Measurements from ENCODE around the gene SELENON.
A peak's percentile ranks its signal among the peaks of the same experiment; 100 is the strongest.

SELENON gene

DNA sequence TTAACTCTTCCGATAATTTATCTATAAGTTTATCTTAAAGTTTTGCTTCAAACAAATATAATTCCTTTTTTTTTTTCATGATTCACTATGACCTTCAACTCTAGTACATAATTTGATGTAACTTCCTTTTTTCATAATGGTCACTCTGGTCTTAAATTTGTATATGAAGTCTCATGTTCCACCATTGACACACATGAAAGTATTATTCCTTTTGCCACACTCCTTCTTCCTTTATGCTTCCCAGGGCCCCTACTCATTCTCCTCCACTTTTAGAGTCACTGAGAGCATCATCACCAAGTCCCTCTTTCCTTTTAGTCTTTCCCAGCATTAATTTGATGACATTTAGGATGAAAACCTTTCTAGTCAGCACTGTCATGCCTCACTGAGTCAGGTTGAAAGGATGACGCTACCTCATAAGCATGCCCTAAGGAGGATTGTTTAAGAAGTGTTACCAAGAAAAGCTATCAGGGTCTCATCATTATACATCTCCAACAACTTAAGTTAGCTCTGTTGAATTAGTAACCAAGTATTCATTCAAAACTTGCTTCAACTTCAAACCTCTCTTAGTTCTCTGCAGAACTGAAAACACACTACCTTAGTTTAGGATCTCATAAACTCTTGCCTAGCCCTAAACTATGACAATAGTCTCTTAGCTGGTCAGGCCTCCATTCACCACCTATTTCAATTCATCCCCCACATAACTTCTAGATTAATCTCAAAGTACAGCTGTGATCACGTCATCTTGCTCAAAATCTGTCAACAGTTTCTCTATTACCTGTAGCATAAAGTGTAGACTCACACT, 44.7 kb downstream of the SELENON start:
- no peak for DNase-seq
- in situ Hi-C loops (cut with MboI; ENCODE audit: low pct_unique_long_range_greater_than_20kb, low sequenced_read_pairs), result no loop called here

DNA sequence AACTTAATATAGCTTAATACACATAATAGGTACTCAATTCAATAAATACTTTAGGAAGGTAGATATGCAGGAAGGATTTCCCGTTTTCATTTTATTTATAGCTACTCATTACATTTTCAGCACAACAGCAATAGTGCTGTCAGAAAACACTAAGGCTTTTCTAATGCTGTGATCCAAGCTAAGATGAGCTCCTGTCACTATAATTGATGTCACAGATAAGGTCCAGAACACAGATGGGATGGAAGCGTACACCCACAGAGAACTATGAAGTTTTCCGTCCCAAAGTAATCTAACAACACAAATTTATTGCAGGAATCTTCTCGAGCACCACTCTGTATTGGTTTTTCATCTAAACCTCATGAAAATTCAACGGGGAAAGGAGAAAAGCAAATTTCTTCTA, 45.7 kb downstream of the SELENON start:
- DNase-seq, result no peak
- in situ Hi-C loops (cut with MboI; ENCODE audit: low pct_unique_long_range_greater_than_20kb, low sequenced_read_pairs), result no loop called here

DNA sequence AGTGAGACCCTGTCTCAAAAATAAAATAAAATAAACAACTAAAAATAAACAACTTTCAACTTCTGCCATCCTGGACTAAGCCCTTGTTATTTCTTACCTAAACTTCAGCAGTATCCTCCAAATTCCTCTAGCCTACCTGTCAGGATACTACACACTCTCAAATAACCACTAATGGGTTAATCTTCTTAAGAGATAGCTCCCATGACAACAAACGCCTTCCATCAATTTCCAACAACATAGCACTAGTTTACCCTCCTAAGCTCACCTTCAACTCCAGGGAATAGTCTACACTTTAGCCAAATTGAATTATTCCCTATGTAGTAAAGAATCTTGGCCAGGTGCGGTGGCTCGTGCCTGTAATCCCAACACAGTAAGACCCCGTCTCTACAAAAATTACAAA, 47.9 kb downstream of the SELENON start:
- DNase-seq, result no peak
- in situ Hi-C loops (cut with MboI; ENCODE audit: low pct_unique_long_range_greater_than_20kb, low sequenced_read_pairs), result no loop called here

DNA sequence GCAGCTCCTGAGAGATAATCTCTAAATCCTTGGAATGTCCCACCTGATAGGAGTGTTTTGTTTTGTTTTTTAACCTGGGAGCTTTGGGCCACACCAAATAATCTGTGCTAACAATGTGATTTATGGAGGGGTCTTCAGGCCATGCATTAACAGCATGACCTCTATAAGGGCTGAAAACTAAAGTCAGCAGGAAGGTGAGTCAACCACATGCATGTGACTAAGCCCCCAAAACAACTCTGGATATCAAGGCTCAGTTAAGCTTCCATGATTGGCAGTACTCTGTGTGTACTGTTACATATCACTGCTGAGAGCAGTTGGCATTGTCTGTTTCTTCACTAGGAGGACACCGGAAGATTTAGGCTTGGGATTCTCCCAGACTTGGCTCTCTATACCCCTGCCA, 48.5 kb downstream of the SELENON start:
- DNase-seq, result no peak
- in situ Hi-C loops (cut with MboI; ENCODE audit: low pct_unique_long_range_greater_than_20kb, low sequenced_read_pairs), result no loop called here

DNA sequence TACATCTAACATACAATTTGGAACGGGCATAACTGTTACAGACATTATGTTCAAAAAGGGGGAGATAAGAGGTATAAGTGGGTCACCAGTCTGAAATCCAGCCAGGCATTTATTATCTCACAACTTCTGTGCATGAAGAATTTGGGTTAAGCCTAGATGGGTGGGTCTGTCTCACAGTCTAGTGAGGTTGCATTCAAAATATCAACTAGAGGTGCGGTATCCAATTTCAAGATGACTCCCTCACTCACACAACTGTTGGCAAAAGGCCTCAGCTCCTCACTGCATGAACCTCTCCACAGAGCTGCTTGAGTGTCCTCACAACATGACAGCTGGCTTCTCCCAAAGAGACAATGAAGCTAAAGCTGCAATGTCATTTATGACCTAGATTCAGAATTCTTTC, 54.6 kb downstream of the SELENON start:
- no peak for DNase-seq
- in situ Hi-C loops (cut with MboI; ENCODE audit: low pct_unique_long_range_greater_than_20kb, low sequenced_read_pairs), result no loop called here

DNA sequence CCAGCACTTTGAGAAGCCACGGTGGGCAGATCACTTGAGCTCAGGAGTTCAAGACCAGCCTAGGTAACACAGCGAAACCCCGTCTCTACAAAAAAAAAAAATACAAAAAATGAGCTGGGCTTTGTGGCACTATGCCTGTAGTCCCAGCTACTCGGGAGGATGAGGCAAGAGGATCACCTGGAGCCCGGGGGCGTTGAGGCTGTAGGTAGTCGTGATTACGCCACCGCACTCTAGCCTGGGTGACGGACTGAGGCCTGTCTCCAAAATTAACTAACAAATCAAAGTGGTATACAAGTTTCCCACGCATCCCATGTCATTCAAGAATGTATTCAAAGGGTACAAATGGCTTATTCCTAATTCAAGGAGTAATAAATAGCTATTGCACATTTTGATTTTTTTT, 56.9 kb downstream of the SELENON start:
- no peak for DNase-seq
- in situ Hi-C loops (cut with MboI; ENCODE audit: low pct_unique_long_range_greater_than_20kb, low sequenced_read_pairs), result no loop called here

DNA sequence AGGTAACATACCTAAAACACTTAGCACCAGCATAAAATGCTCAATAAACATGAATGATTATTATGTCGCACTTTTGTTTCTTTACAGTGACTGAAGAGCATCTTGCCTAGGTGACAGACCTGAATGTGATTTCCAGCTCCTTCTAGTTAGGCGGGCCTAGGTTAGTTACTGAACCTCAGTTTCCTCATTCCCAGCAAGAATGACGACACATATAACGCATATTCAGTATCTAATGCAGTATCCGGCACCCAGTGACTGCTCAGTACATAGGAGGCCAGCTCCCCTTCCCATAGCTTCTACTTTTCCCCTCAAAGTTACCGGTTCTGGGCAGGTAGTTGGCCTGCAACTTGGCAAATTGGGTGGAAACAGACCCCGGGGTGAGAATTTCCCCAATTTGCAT, 58.5 kb downstream of the SELENON start:
- peak; percentile 36 for DNase-seq
- in situ Hi-C loops (cut with MboI; ENCODE audit: low pct_unique_long_range_greater_than_20kb, low sequenced_read_pairs), result no loop called here

DNA sequence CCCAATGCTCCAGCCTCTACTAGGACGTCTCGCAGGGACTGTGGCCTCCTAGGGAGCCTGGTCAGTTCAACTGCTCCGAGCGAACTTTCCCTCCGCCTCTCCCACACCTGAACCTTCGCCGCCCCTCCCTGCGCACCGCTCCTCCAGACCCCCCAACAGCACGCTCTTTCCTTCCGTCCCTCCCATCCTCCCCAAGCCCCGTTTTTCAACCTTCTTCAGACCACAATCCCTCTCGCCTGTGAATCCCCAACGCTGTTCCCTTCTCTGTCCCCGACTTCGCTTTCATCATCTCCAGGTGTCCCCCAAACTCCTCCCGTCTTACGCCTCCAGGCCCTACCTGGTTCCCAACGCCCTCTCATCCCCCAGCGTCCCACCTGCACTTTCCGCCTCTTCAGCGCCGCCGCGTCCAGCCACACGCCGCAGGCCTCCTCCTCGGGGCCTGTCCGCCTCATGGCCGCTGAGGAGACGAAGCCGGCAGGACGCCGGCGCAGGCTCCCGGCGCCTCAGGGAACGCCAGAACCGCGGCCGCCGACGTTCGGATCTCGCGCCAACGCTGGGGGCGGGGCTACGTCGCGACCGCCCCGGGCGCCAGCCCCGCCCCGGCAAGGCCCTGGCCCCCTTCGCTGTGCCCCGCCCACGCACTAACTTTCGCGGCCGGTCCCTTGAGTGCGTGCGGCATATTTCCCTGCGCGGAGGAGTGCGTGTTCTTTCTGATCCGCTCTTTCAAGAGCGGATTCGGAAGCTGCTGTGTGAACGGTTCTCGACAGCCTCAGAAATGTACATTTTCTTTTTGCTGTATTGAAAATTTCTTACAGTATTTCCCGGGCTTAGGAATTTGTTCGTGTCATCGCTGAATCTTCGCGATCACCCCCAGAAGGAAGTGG, 59.2 kb downstream of the SELENON start, which contains the start of gene AUNIP:
Gene AUNIP, minus strand, starts transcription at position 552 of the 884 bp plus-strand sequence. Its CDS starts 100 bp downstream, at position 452.
- peak; percentile 93 for DNase-seq
- in situ Hi-C loops (cut with MboI; ENCODE audit: low pct_unique_long_range_greater_than_20kb, low sequenced_read_pairs), result no loop called here

DNA sequence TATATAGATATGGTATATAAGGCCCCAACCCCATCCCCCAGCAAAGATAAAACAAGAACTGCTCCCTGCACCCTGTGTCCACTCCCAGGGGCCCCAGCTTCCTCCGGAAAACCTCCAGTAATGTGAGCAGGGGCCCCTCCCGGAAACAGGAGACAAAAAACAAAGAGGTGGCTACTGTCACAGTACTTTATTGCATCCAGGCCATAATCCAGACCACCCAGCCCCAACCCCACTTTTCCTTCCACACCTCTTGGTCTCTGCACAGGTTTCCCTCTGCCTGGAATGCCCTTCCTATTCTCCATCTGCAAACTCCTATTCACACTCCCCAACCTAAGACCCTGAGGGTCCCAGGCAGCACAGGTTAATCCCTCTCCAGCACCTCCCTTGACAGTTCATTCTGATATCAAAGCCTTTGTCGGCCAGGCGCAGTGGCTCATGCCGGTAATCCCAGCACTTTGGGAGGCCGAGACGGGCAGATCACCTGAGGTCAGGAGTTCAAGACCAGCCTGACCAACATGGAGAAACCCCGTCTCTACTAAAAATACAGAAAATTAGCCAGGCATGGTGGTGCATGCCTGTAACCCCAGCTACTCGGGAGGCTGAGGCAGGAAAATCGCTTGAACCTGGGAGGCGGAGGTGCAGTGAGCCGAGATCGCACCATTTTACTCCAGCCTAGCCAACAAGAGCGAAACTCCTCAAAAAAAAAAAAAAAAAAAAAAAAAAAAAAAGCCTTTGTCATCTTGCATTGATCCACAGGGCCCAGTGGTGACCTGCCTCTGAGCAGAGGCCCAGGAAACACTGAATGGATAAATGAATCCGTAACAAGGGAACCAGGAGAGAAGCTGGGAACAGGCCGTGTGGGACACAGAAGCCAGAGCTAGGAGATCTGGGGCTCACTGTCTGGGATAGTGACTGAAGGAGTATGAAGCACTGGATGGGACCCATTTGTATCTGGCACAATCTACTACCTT, 61.6 kb downstream of the SELENON start:
- DNase-seq, result peak; percentile 85
- in situ Hi-C loops (cut with MboI; ENCODE audit: low pct_unique_long_range_greater_than_20kb, low sequenced_read_pairs), result no loop called here

DNA sequence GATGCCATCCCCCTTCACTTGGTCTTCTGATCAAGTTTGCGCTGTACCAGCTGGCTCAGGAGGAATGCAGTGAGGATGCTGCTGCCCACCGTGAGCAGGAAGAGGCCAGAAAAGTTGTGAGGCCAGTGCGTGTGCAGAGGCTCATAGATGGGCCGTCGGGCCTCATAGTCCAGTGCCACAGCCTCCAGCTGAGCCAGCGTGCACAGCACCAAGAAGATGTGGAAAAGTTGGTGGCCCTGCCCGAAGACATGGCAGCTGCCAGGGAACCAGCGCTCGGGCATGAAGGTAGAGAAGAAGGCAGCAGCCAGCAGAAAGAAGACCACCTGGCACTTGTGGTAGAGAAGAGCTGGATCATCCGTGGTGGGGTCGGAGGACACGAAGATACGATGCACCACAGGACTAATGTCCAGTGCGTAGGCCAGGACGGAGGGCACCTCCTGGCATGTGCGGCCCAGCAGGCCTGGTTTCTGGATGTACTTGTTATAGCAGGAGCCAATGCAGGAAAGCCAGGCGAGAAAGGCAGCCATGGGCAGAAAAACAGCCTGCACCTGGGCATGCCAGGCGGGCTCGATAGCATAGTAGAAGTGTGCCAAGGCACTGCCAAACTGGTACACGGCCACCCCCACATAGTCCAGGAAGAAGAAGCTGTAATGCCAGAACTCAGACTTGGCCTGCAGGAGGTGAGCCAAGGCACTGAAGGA, 62.9 kb downstream of the SELENON start:
- in situ Hi-C loops (cut with MboI; ENCODE audit: low pct_unique_long_range_greater_than_20kb, low sequenced_read_pairs), result no loop called here
- no peak for DNase-seq

DNA sequence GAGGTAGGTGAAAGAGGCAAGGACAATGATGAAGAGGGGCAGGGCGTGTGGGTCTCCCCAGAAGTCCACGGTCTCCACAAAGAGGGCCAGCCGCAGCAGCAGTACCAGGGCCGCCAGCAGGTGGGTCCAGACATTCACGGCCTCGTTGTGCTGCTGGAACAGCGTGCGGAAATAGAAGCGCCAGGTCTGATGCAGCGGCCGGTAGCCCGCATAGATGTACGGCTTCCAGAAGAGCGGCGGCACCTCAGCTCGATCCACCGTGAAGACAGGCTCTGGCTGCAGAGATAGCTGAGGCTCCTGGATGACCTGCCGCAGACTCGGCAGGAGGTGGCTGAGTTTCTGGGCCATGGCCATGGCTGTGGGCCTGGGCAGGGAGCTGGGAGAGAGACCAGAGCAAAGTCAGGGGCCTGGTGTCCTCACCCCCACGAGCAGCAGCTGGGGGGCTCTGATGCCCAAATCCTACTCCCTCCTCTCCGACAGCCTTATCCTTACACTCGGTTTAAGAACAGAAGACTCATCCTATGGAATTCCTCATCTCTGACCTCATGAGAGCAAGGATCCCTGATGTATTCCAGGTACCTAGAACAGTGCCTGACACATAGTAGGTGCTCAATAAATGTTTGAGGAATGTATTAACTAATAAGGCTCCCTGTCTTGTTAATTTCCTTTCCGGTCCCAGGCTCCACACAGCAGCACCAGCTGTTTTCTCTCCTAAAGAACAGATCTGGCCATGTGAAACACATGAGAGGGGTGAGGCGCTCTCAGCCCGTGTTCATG, 63.7 kb downstream of the SELENON start:
- in situ Hi-C loops (cut with MboI; ENCODE audit: low pct_unique_long_range_greater_than_20kb, low sequenced_read_pairs), result no loop called here
- no peak for DNase-seq

DNA sequence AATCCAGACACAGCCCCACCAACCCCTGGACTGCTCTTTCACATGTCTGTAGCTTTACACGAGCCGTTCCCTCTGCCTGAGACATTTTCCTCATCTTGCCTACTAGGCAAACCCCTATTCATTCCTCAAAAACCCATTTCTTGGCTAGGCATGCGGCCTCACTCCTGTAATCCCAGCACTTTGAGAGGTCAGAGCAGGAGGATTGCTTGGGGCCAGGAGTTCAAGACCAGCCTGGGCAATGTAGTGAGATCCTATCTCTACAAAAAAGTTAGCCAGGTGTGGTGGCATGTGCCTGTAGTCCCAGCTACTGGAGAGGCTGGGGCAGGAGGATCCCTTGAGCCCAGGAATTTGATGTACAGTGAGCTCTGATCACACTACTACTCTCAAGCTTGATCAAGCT, 64.4 kb downstream of the SELENON start:
- in situ Hi-C loops (cut with MboI; ENCODE audit: low pct_unique_long_range_greater_than_20kb, low sequenced_read_pairs), result no loop called here

DNA sequence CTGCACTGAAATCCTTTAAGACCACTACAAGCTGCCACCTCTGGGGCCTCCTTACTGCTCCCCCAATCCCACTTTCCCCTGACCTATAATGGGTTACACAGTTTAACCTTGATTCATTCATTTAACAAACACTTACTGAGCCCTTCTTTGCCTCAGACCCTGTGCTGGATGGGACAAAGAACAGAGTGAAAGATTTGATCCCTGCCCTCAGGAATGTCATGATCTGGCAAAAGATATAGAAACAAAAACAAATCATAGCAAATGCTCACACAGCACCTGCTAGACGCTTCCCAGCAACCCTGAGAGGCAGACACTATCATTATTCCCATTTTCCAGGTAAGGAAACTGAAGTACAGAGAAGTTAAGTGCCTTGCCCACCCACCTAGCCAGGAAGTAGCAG, 66.3 kb downstream of the SELENON start:
- no peak for DNase-seq
- in situ Hi-C loops (cut with MboI; ENCODE audit: low pct_unique_long_range_greater_than_20kb, low sequenced_read_pairs), result no loop called here

More for the DNA sequence above, 64.4 kb downstream of the SELENON start:
- DNase-seq, result no peak

DNA sequence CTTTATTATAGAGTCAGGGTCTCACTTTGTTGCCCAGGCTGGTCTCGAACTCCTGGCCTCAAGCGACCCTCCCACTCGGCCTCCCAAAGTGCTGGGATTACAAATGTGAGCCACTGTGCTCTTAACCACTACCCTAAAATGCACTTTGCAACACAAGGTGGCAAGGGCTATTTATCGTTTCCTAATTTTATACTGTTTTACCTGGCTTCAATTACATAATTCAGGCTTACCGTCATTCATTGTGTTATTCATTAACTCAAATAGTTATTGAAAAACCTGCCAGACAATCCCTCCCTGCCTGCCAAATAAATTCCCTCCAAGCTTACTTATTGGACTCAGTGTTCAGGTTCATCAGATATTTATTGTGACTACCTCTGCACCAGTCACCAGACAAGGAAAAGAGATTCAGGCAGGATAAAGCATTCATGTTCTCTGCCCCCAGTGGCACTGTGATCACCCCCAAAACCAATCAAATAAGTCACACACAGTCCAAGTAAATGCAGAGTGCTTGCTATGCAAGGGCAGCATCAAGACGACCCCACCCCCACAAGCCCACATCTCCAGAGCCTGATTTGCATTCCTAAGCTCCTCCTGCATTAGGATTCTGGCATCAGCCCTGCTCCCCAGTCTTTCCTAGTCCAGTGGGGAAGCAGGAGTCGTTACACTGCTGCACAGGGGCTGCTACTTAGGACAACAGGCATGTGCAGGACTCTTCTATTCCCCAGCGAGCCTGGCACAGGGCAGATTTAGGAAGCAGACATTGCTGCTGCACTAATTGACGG, 67.4 kb downstream of the SELENON start:
- in situ Hi-C loops (cut with MboI; ENCODE audit: low pct_unique_long_range_greater_than_20kb, low sequenced_read_pairs), result no loop called here
- no peak for DNase-seq
